Ovary (tissue), 9 donors: ENCODE measurements around the gene XRCC6. TPM values are rescaled to one million over a fixed set of nuclear protein-coding genes. Genes with fewer than 3 reads are reported as not detected.

Experiments
- DNase-seq, 5 donors: peaks; one replicate each; pipeline ENCODE4 v3.0.0-alpha.2; 2019 to 2020
- H3K27ac ChIP-seq, 2 donors: fragments of 200-600 bp; one replicate each; pipeline versions ENCODE4 v1.5.1 to v1.8.0; 2019 to 2022
- H3K27me3 ChIP-seq: fragments of 200-600 bp; one replicate; pipeline ENCODE4 v1.8.0; 2022
- H3K36me3 ChIP-seq: fragments of 200-600 bp; sonication (generic); one replicate; pipeline ENCODE4 v1.5.1; 2019
- H3K4me1 ChIP-seq: one replicate; pipeline ENCODE4 v1.8.1; 2013; ENCODE audit warnings: mild to moderate bottlenecking, moderate library complexity; ENCODE audit not compliant: insufficient read depth
- H3K4me3 ChIP-seq: fragments of 200-600 bp; sonication (generic); one replicate; pipeline ENCODE4 v1.5.1; 2017
- H3K9me3 ChIP-seq, 2 donors: fragments of 200-600 bp in 1 of 2; sonication (generic) in 1 of 2; one replicate each; pipeline versions ENCODE4 v1.5.1 to v1.8.1; 2013 to 2019; ENCODE audit warnings: mild to moderate bottlenecking in 1 of 2, moderate library complexity in 1 of 2
- EP300 ChIP-seq: sonication (generic); formaldehyde crosslinking; IDR thresholded peaks from one replicate; pipeline ENCODE4 v1.6.1; 2017; ENCODE audit warnings: antibody characterized with exemption
- POLR2A ChIP-seq: fragments of 450-650 bp; IDR thresholded peaks from one replicate; pipeline ENCODE4 v1.6.1; 2017; ENCODE audit warnings: antibody characterized with exemption, mild to moderate bottlenecking, moderate library complexity
- WGBS, 3 donors: extraction: QIAGEN DNeasy Blood & Tissue Kit in 1 of 3; methylation state at CpG; one replicate each; pipeline versions ENCODE4 v1.1.5 to v1.1.7; 2013 to 2017; 5-methylcytosine and 5-hydroxymethylcytosine counted together
- intact Hi-C, 4 donors: fragments of 100-400 bp; cut with DNase I; formaldehyde crosslinking; loops; one replicate each; pipeline versions ENCODE4 v1.11.0 to v1.15.1; 2022 to 2023
- polyA plus RNA-seq, 2 donors: library from polyadenylated mRNA; stranded (reverse); fragments of 200-250 nt in 1 of 2; fragments of 350-450 nt in 1 of 2; fragmentation: Illumina TruSeq in 1 of 2; extraction: RNeasy Lipid Tissue Mini Kit (QIAGEN cat#74804) in 1 of 2; gene quantifications; one replicate each; pipeline ENCODE4 v1.2.3, GENCODE V29; 2013 to 2014
- total RNA-seq, 7 donors: library from RNA; depleted of rRNA in 2 of 7; stranded (reverse); fragments of >200 nt in 2 of 7; fragmentation: NEBNext Ultra II Directional in 3 of 7; extraction: Animal tissue kit (Norgen Biotek cat#: 25700) in 3 of 7; gene quantifications; one replicate each; pipeline versions ENCODE4 v1.1.0 to v1.2.4, GENCODE V29; 2016 to 2023
- TF ChIP-seq, protein P1 (sequence below), 3 donors: fragments of 450-650 bp in 2 of 3; fragments of 200-600 bp in 1 of 3; IDR thresholded peaks; one replicate each; pipeline versions ENCODE4 v1.5.1 to v1.8.0; 2016 to 2022; ENCODE audit warnings: antibody characterized with exemption in 3 of 3, mild to moderate bottlenecking in 1 of 3
- donor health status: DM: no; HTN: no; CAD: no; lungs with moderate emphysema.
- donor health status: DM: no; HTN: no; CAD: no.
- donor health status: Bipolar disorder and iron deficiency.
- donor health status: DM: yes; HTN: yes; CAD: no.
- donor health status: DM: no; HTN: no; CAD: no.
- donor health status: DM: yes; HTN: yes; CAD: no.

The XRCC6 gene
- total and polyA plus RNA-seq, 9 donors: 147 to 380 (median 200) TPM

- Histone ChIP-seq H3K9me3 (no peaks in the 10 kb centered on the region), H3K4me1 (peaks cover 7% of the 10 kb centered on the region), H3K27ac (no peak overlapping the region), H3K4me3 (peak overlapping the region; percentile 19), H3K36me3 (no peaks in the 10 kb centered on the region), H3K27me3 (no peaks in the 10 kb centered on the region)
- WGBS, 3 donors: 24 to 28% (median 25%) methylated on average over 12 of the region's 12 CpGs
- intact Hi-C loops: loop anchor here (2.0 to 5.0 kb wide), 2 partner anchors 244 to 245 kb away; no protein-coding TSS in a partner anchor
- peak; percentile 87 to 96 (median 94) for DNase-seq
- TF ChIP-seq, protein P1, sequence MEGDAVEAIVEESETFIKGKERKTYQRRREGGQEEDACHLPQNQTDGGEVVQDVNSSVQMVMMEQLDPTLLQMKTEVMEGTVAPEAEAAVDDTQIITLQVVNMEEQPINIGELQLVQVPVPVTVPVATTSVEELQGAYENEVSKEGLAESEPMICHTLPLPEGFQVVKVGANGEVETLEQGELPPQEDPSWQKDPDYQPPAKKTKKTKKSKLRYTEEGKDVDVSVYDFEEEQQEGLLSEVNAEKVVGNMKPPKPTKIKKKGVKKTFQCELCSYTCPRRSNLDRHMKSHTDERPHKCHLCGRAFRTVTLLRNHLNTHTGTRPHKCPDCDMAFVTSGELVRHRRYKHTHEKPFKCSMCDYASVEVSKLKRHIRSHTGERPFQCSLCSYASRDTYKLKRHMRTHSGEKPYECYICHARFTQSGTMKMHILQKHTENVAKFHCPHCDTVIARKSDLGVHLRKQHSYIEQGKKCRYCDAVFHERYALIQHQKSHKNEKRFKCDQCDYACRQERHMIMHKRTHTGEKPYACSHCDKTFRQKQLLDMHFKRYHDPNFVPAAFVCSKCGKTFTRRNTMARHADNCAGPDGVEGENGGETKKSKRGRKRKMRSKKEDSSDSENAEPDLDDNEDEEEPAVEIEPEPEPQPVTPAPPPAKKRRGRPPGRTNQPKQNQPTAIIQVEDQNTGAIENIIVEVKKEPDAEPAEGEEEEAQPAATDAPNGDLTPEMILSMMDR (IDR thresholded peaks at IDR 0.05): peak; percentile 88 to 98 (median 93)
- no peak for TF ChIP-seq EP300
These were observed 76.2 kb downstream of the XRCC6 start for GRCh38 chr22:41697126-41697775.

- Histone ChIP-seq H3K4me3 (no peak within 1 kb of the TSS), H3K27ac (no peak within 1 kb of the TSS), H3K9me3 (no peaks in the 10 kb centered on the region), H3K36me3 (no peaks in the 10 kb centered on the region), H3K27me3 (no peaks in the 10 kb centered on the region), H3K4me1 (peaks cover 7% of the 10 kb centered on the region)
- DNase-seq: peak; percentile 82 to 89 (median 86)
- 37 to 43% (median 38%) methylated on average over 60 to 69 of the region's 69 CpGs for WGBS, 3 donors
- no peak for TF ChIP-seq POLR2A
- TF ChIP-seq, protein P1 (IDR thresholded peaks at IDR 0.05): no peak
- TF ChIP-seq EP300: no peak
- intact Hi-C loops: loop anchor here in 2 of 4 donors (5.0 kb wide), 1 partner anchor 243 kb away; no protein-coding TSS in a partner anchor
These were observed 78.4 kb downstream of the XRCC6 start, which contains the start of gene MEI1 for GRCh38 chr22:41699264-41700107. Gene MEI1, plus strand, starts transcription at chr22:41699503. Its CDS starts 36 bp downstream, at chr22:41699539.

GRCh38 chr22:41700108-41700364 is 78.9 kb downstream of the XRCC6 start:
- whole genome bisulfite sequencing, 3 donors: 93 to 95% (median 94%) methylated on average over 16 of the region's 16 CpGs
- Histone ChIP-seq H3K4me3 (no peak overlapping the region), H3K9me3 (no peaks in the 10 kb centered on the region), H3K27ac (no peak overlapping the region), H3K27me3 (no peaks in the 10 kb centered on the region), H3K4me1 (peaks cover 7% of the 10 kb centered on the region), H3K36me3 (no peaks in the 10 kb centered on the region)
- intact Hi-C loops: no loop called here
- TF ChIP-seq POLR2A (no peak), EP300 (no peak)
- TF ChIP-seq, protein P1 (IDR thresholded peaks at IDR 0.05): no peak
- no peak for DNase-seq

- H3K27ac ChIP-seq: no peak overlapping the region
- H3K4me1 ChIP-seq: no peaks in the 10 kb centered on the region
- no peak for DNase-seq
- H3K9me3 ChIP-seq: no peaks in the 10 kb centered on the region
- intact Hi-C loops: no loop called here
- WGBS, 3 donors: 90 to 95% (median 95%) methylated on average over 9 of the region's 9 CpGs
- no peak for TF ChIP-seq POLR2A
- TF ChIP-seq, protein P1 (IDR thresholded peaks at IDR 0.05): no peak
- no peak for TF ChIP-seq EP300
- no peaks in the 10 kb centered on the region for H3K36me3 ChIP-seq
- no peak overlapping the region for H3K4me3 ChIP-seq
- no peaks in the 10 kb centered on the region for H3K27me3 ChIP-seq
These were observed 81.7 kb downstream of the XRCC6 start for GRCh38 chr22:41702763-41703162.
